GM19372 (cell line): ENCODE results near the gene OR5AP2.
"Not testable (repeated sequence)": the region's sequence is repeated elsewhere in the genome, so short reads cannot be mapped to it uniquely, and the experiment has no call there.

Experiments used
- ATAC-seq: cut with Tn5 transposase; IDR thresholded peaks from one replicate; pipeline ENCODE4 v1.9.1; 2021; ENCODE audit warnings: mild to moderate bottlenecking, low read depth, moderate library complexity; ENCODE audit not compliant: unreplicated experiment

OR5AP2 gene

GRCh38 chr11:56642339-56642738 is at the start of gene OR5AP2:
OR5AP2 (minus strand) TSS chr11:56642439; CDS start chr11:56642439, 0 bp downstream.
- ATAC-seq = no peak

DNA sequence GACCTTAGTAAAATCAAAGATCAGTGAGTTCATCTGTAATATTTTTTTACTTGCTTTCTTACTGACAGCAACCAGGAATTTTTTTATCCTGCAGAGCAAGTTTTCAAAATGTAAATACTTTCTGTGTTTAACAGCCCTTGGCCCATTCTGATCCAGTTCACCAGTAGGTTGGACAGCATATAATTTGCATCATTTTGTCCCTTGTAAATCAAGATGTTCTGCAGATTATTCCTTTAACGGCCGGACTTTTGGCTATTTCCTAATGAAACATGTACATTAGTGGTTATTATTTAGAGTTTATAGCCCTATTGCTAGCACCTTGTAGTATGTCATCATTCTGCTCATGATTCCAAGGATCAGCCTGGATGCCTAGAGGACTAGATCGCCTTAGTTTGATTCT is 48.9 kb upstream of the OR5AP2 start:
- ATAC-seq = not testable (repeated sequence)

DNA sequence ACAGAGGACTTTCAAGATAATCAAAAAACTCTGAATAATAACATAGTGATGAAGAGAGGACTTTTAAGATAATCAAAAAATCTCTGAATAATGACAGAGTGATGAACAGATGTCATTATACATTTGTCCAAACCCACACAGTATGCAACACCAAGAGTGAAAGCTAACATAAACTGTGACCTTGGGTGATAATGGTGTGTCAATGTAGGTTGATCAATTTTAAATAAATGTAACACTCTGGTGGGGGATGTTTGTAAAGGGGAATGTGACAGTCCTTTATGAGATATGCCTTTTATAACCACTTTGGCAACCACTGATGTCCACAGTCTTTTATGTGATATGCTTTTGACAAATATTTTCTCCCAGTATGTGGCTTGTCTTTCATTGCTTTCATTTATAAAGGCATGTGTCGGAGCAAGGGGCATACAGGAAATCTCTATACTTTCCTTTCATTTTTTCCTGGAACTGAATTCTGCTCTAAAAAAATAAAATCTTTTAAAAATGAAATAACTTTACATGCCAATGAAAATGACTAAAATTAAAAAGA is 46.4 kb upstream of the OR5AP2 start:
- ATAC-seq = no peak

- no peak for ATAC-seq
Observed at GRCh38 chr11:56670984-56671383, 28.7 kb upstream of the OR5AP2 start.

GRCh38 chr11:56663386-56663785 is 21.1 kb upstream of the OR5AP2 start, which contains the start of gene OR5AR1:
OR5AR1 (plus strand) TSS chr11:56663686; CDS start chr11:56663686, 0 bp downstream.
- no peak for ATAC-seq

GRCh38 chr11:56659755-56660154 is 17.5 kb upstream of the OR5AP2 start:
- ATAC-seq = no peak

DNA sequence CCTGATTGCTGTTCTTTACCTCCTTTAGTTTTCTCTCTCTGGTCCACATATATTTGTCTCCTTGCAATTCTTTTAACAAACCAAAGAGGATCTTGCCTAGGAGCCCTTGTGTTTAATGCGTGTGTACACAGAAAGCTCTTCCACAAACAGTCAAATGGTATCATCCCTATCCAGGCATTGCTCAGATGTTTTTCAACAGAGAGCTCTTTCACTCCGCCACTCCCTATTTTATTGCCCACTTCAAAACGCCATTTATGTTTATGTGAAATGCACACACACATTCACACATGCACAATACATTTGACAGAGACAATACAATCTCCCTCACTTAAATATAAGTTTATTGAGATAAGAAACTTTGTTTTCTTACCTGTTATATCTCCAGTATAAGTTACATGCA is 4.7 kb downstream of the OR5AP2 start:
- no peak for ATAC-seq

- ATAC-seq = no peak
Observed at GRCh38 chr11:56636861-56637260, 5.4 kb downstream of the OR5AP2 start.

DNA sequence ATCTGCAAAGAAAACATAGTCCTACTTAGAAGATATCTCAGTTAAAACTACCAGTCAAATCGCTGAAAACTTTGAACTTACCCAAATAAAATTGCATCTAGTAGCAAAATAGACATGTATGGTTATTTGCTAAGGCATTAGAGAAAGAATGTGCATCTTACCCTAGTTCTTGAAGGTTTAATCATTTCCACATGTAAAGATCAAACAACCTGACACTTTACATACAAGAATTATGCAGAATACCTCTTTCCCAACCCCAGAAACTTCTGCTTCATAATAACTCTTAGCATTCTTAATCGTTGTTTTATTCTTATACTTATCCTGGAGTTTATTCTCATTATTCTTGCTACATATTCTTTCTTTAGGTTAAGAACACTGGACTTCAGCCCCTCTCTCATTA is 9.9 kb downstream of the OR5AP2 start:
- ATAC-seq = no peak

GRCh38 chr11:56625946-56626345 is 16.3 kb downstream of the OR5AP2 start:
- no peak for ATAC-seq

DNA sequence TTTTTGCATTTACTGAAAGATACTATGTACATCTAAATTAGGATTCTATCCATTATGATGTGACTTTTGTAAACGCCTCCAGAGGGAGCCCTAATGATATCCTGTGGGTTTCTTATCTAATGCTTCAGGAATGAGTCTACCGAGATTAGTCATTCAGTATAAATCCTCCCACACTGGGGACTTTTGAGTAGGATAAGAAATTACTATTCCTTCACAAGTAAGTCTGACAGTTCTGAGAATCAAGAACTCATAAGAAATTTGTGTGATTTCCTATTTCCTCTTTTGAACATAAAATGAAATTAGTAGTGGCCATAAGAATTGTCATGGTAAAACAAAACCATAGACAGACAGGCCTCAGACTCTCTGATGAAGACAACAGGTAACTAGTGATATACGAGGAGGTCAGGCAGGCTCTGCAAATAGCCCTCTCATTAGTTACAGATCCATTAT is 17.6 kb downstream of the OR5AP2 start:
- no peak for ATAC-seq

- ATAC-seq = no peak
Observed at GRCh38 chr11:56611174-56611573, 31.1 kb downstream of the OR5AP2 start.

DNA sequence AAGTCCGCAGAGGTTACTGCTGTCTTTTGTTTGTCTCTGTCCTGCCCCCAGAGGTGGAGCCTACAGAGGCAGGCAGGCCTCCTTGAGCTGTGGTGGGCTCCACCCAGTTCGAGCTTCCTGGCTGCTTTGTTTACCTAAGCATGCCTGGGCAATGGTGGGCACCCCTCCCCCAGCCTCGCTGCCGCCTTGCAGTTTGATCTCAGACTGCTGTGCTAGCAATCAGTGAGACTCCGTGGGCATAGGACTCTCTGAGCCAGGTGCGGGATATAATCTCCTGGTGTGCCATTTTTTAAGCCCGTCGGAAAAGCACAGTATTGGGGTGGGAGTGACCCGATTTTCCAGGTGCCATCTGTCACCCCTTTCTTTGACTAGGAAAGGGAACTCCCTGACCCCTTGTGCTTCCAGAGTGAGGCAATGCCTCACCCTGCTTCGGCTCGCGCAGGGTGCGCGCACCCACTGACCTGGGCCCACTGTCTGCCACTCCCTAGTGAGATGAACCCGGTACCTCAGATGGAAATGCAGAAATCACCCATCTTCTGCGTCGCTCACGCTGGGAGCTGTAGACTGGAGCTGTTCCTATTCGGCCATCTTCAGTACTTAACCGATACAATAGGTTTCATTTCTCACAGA is 50.0 kb downstream of the OR5AP2 start:
- ATAC-seq = not testable (repeated sequence)
